ENCODE results near the gene LRRN2. TPM values are rescaled to one million over a fixed set of nuclear protein-coding genes. Genes with fewer than 3 reads are reported as not detected.

LRRN2 gene
- total and polyA plus RNA-seq, 4 donors, result 0.97 to 4.4 (median 1.2) TPM

DNA sequence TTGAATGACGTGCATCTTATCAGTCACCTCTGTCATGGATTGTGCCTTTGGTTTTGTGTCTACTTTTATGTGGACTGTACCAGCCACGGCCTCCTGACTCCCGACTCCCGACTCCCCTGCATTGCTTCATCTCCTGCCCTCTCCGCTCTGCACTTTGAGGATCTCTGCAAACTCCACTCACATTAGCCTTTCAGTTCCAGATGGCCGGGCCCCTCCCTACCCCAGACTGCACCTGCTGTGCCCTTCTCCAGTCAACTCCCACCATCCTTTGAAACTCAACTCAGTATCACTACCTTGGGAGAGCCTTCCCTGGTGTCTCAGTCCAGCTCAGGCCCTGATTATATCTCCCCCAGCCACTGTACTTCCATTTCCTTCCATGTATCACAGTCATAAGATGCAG lies 97.9 kb downstream of the LRRN2 start:
- Histone ChIP-seq H3K36me3 (ENCODE audit: control insufficient read depth in 4 of 4, insufficient read depth in 4 of 4, low read length in 4 of 4) (no peaks in the 10 kb centered on the region), H3K4me1 (ENCODE audit: control insufficient read depth in 5 of 5, insufficient read depth in 5 of 5, low read length in 5 of 5) (no peaks in the 10 kb centered on the region), H3K9me3 (ENCODE audit: control insufficient read depth in 4 of 4, insufficient read depth in 3 of 4, low read length in 3 of 4) (no peaks in the 10 kb centered on the region), H3K27ac (ENCODE audit: low read depth in 1 of 2, low read length in 1 of 2) (no peak overlapping the region), H3K9ac (ENCODE audit: insufficient read depth in 1 of 2, low read length in 2 of 2) (no peak overlapping the region), H3K27me3 (ENCODE audit: control insufficient read depth in 3 of 3, insufficient read depth in 3 of 3, low read length in 2 of 3) (no peaks in the 10 kb centered on the region), H3K4me3 (no peak overlapping the region)
- 88% methylated on average over 5 to 6 of the region's 6 CpGs for WGBS, 2 donors
- TF ChIP-seq, protein P1, sequence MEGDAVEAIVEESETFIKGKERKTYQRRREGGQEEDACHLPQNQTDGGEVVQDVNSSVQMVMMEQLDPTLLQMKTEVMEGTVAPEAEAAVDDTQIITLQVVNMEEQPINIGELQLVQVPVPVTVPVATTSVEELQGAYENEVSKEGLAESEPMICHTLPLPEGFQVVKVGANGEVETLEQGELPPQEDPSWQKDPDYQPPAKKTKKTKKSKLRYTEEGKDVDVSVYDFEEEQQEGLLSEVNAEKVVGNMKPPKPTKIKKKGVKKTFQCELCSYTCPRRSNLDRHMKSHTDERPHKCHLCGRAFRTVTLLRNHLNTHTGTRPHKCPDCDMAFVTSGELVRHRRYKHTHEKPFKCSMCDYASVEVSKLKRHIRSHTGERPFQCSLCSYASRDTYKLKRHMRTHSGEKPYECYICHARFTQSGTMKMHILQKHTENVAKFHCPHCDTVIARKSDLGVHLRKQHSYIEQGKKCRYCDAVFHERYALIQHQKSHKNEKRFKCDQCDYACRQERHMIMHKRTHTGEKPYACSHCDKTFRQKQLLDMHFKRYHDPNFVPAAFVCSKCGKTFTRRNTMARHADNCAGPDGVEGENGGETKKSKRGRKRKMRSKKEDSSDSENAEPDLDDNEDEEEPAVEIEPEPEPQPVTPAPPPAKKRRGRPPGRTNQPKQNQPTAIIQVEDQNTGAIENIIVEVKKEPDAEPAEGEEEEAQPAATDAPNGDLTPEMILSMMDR (IDR thresholded peaks at IDR 0.05; ENCODE audit: control extremely low read depth, extremely low read depth), result no peak
- ATAC-seq (ENCODE audit: insufficient read depth, low FRiP score), result no peak
- DNase-seq, result no peak

DNA sequence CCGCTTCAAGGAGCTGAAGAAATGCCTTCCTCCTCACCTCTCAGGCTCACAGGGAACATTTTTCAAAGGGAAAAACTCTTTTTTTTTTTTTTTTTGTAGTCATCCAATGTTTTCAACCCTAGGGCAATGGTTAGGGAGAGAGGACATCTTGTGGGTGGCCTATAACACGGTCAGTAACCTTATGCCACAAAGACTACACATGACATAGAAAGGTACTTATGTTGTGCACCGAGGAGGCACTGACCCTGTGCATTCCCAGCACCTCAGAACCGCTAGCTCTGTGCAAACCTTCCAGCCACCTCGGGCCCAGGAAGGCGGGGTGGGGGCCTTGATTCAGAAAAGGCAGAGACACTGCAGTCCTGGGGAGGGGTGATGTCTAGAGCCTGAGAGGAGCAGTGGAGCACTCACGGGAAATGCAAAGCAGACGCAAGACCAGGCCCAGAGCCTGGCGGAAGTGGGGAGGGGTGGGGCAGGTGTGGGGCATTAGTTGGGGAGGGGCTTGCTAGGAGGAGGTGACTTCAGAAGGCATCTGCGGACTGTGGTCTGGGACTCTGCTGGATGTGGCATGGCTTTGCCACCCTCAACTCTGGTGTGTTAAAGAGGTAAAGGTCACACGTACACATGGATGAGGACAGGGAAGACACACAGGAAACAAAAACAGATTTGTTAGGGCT lies 100.7 kb downstream of the LRRN2 start:
- TF ChIP-seq, protein P1 (IDR thresholded peaks at IDR 0.05; ENCODE audit: control extremely low read depth, extremely low read depth), result no peak
- no peak overlapping the region for H3K27ac ChIP-seq (ENCODE audit: low read depth in 1 of 2, low read length in 1 of 2)
- no peaks in the 10 kb centered on the region for H3K27me3 ChIP-seq (ENCODE audit: control insufficient read depth in 3 of 3, insufficient read depth in 3 of 3, low read length in 2 of 3)
- H3K36me3 ChIP-seq (ENCODE audit: control insufficient read depth in 4 of 4, insufficient read depth in 4 of 4, low read length in 4 of 4), result peaks cover 0 to 1% (median 0%) of the 10 kb centered on the region in 4 donors
- no peaks in the 10 kb centered on the region for H3K9me3 ChIP-seq (ENCODE audit: control insufficient read depth in 4 of 4, insufficient read depth in 3 of 4, low read length in 3 of 4)
- H3K4me3 ChIP-seq, result no peak overlapping the region
- DNase-seq (no peak), ATAC-seq (ENCODE audit: insufficient read depth, low FRiP score) (no peak)
- 74 to 80% methylated on average over 11 of the region's 11 CpGs for WGBS, 2 donors
- no peak overlapping the region for H3K9ac ChIP-seq (ENCODE audit: insufficient read depth in 1 of 2, low read length in 2 of 2)
- no peaks in the 10 kb centered on the region for H3K4me1 ChIP-seq (ENCODE audit: control insufficient read depth in 5 of 5, insufficient read depth in 5 of 5, low read length in 5 of 5)

DNA sequence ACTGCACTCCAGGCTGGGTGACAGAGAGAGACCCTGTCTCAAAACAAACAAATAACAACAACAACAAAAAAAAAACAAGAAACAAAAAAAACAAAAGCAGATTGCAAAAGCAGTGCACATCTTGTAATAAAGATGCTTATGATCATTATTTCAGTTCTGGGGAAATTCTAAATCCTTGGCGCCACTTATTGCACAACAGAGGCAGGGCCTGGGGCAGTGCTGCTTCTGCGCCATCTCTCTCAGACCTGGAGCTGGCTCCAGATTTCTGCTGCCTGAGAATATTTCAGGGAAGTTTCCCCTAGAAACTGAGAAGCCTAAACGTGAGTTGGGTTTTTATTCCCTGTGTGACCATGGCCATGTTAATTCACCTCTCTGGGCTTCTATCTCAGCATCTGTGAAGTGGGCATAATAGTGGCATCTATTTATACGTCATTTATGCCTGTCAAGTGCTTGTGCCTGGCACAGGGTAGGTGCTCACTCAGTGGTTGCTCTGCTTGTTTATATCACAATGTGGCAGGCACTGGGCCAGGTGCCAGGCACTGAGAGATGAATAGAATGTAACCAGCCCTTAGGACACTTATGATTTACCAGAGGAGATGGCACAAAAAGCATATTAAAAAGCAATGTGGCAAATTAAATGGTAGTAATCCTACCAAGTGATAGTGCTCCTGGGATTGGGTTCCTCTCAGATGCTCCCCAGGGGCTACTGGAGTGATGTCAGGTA lies 101.5 kb downstream of the LRRN2 start:
- TF ChIP-seq, protein P1 (IDR thresholded peaks at IDR 0.05; ENCODE audit: control extremely low read depth, extremely low read depth), result no peak
- ATAC-seq (ENCODE audit: insufficient read depth, low FRiP score) (no peak), DNase-seq (no peak)
- Histone ChIP-seq H3K4me3 (no peak overlapping the region), H3K9me3 (ENCODE audit: control insufficient read depth in 4 of 4, insufficient read depth in 3 of 4, low read length in 3 of 4) (no peaks in the 10 kb centered on the region), H3K27ac (ENCODE audit: low read depth in 1 of 2, low read length in 1 of 2) (no peak overlapping the region), H3K4me1 (ENCODE audit: control insufficient read depth in 5 of 5, insufficient read depth in 5 of 5, low read length in 5 of 5) (no peaks in the 10 kb centered on the region), H3K9ac (ENCODE audit: insufficient read depth in 1 of 2, low read length in 2 of 2) (no peak overlapping the region), H3K36me3 (ENCODE audit: control insufficient read depth in 4 of 4, insufficient read depth in 4 of 4, low read length in 4 of 4) (peaks cover 0 to 1% (median 0%) of the 10 kb centered on the region in 4 donors), H3K27me3 (ENCODE audit: control insufficient read depth in 3 of 3, insufficient read depth in 3 of 3, low read length in 2 of 3) (no peaks in the 10 kb centered on the region)
- 69 to 78% methylated on average over 4 of the region's 4 CpGs for WGBS, 2 donors
